SU-DHL-6 (cell line): ENCODE measurements around the gene PSMC5.

ENCODE experiments used
- H2AFZ ChIP-seq: fragments of 200-600 bp; sonication (generic); 2 replicates; pipeline ENCODE4 v1.6.1; 2014; ENCODE audit warnings: low read depth, mild to moderate bottlenecking, moderate library complexity, mixed read lengths, antibody characterized with exemption, low read length; ENCODE audit not compliant: severe bottlenecking
- H3F3A ChIP-seq: fragments of 200-600 bp; shearing (Covaris generic); 2 replicates; pipeline ENCODE4 v1.6.0; 2016; ENCODE audit warnings: antibody characterized with exemption, mild to moderate bottlenecking; ENCODE audit not compliant: insufficient read depth
- H3K27ac ChIP-seq: fragments of 200-600 bp; sonication (generic); 2 replicates; pipeline ENCODE4 v1.5.1; 2016; ENCODE audit warnings: low read depth, mild to moderate bottlenecking, low read length, moderate library complexity, mixed read lengths
- H3K27me3 ChIP-seq: fragments of 200-600 bp; sonication (generic), shearing (Covaris generic); 2 replicates; pipeline ENCODE4 v1.6.0; 2014; ENCODE audit warnings: mild to moderate bottlenecking, low read length
- H3K36me3 ChIP-seq: fragments of 200-600 bp; sonication (generic); 2 replicates; pipeline ENCODE4 v1.6.1; 2014; ENCODE audit warnings: mild to moderate bottlenecking, low read length, mixed read lengths
- H3K4me2 ChIP-seq: fragments of 300-600, 200-600 bp; shearing (Covaris generic), sonication (generic); 2 replicates; pipeline ENCODE4 v1.6.0; 2014; ENCODE audit warnings: low read length, low read depth, mild to moderate bottlenecking; ENCODE audit not compliant: poor library complexity, severe bottlenecking
- H3K4me3 ChIP-seq: fragments of 200-600 bp; sonication (generic); 2 replicates; pipeline ENCODE4 v1.5.1; 2014; ENCODE audit warnings: antibody characterized with exemption, low read length, mild to moderate bottlenecking, mixed read lengths; ENCODE audit not compliant: insufficient read depth, poor library complexity, severe bottlenecking
- H3K79me2 ChIP-seq: fragments of 200-600 bp; sonication (generic); 2 replicates; pipeline ENCODE4 v1.6.1; 2014; ENCODE audit warnings: mild to moderate bottlenecking, low read length, moderate library complexity; ENCODE audit not compliant: insufficient read depth
- H3K9ac ChIP-seq: fragments of 200-600 bp; sonication (generic); 2 replicates; pipeline ENCODE4 v1.7.0; 2014; ENCODE audit warnings: mild to moderate bottlenecking, low read length
- H3K9me2 ChIP-seq: fragments of 200-600 bp; sonication (generic); replicated peaks from 2 replicates; pipeline ENCODE4 v1.6.1; 2014; ENCODE audit warnings: low read length; ENCODE audit not compliant: insufficient read depth
- H3K9me3 ChIP-seq: fragments of 200-600 bp; sonication (generic); 2 replicates; pipeline ENCODE4 v1.6.1; 2014; ENCODE audit warnings: low read length, mixed read lengths; ENCODE audit not compliant: insufficient read depth
- H4K20me1 ChIP-seq: fragments of 200-600 bp; sonication (generic); 2 replicates; pipeline ENCODE4 v1.6.1; 2014; ENCODE audit warnings: low read depth, mild to moderate bottlenecking, antibody characterized with exemption, low read length, moderate library complexity, mixed read lengths
- EZH2phosphoT487 ChIP-seq: fragments of 200-600 bp; sonication (generic), shearing (Covaris generic); conservative IDR thresholded peaks from 2 replicates; pipeline ENCODE4 v1.6.1; 2018; ENCODE audit warnings: mild to moderate bottlenecking, antibody characterized with exemption, low read length, moderate library complexity, mixed read lengths
- TF ChIP-seq, protein P1 (sequence below): fragments of 200-600 bp; sonication (generic); IDR thresholded peaks from one replicate; pipeline ENCODE4 v1.5.1; 2017; ENCODE audit warnings: antibody characterized with exemption, mild to moderate bottlenecking, low read length, moderate library complexity; ENCODE audit not compliant: insufficient read depth, poor library complexity, severe bottlenecking

Gene PSMC5

DNA sequence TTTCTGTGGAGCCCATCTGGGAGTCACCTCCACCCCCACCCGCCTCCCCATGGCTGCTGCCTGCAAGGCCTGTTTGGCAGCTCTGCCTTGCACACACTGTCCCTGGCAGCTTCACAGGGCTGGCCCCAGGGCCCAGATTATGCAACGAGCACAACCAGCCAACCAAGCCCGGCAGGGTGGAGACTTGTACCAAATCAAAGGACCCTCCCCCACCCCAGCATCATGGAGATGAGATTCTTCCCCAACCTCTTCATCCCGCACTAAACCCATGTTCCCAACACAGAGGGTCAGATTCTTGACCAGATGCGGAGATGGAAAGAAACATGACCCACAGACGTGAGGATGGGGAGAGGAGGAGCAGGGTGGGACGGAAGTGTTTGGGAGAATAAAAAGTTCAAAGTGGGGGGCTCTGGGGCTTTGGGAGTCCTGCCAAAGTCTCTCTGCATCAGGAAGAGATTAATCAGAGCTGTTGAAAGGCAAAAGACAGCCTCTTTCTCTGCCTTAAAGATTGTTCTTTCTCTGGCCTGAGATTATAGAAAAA is 11.5 kb downstream of the PSMC5 start:
- Histone ChIP-seq H2AFZ (no peak overlapping the region), H3K27me3 (no peaks in the 10 kb centered on the region), H3K9me3 (no peaks in the 10 kb centered on the region), H3K27ac (no peak overlapping the region), H3K36me3 (no peaks in the 10 kb centered on the region), H4K20me1 (no peaks in the 10 kb centered on the region; the same call in 1 of the 2 replicates), H3K4me2 (peak overlapping the region; percentile 44), H3F3A (peaks cover 11% of the 10 kb centered on the region), H3K9me2 (no peaks in the 10 kb centered on the region), H3K9ac (peak overlapping the region; percentile 12; the same call in 1 of the 2 replicates), H3K4me3 (no peak overlapping the region), H3K79me2 (peaks cover 57% of the 10 kb centered on the region)
- TF ChIP-seq, protein P1, sequence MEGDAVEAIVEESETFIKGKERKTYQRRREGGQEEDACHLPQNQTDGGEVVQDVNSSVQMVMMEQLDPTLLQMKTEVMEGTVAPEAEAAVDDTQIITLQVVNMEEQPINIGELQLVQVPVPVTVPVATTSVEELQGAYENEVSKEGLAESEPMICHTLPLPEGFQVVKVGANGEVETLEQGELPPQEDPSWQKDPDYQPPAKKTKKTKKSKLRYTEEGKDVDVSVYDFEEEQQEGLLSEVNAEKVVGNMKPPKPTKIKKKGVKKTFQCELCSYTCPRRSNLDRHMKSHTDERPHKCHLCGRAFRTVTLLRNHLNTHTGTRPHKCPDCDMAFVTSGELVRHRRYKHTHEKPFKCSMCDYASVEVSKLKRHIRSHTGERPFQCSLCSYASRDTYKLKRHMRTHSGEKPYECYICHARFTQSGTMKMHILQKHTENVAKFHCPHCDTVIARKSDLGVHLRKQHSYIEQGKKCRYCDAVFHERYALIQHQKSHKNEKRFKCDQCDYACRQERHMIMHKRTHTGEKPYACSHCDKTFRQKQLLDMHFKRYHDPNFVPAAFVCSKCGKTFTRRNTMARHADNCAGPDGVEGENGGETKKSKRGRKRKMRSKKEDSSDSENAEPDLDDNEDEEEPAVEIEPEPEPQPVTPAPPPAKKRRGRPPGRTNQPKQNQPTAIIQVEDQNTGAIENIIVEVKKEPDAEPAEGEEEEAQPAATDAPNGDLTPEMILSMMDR = no peak
- no peak for TF ChIP-seq EZH2phosphoT487

GRCh38 chr17:63840591-63841349 is 13.5 kb downstream of the PSMC5 start:
- Histone ChIP-seq H3K4me3 (peak overlapping the region; percentile 83), H4K20me1 (no peaks in the 10 kb centered on the region; the same call in 1 of the 2 replicates), H2AFZ (no peak overlapping the region), H3K79me2 (peaks cover 57% of the 10 kb centered on the region), H3K9ac (peak overlapping the region; percentile 91), H3K9me3 (no peaks in the 10 kb centered on the region), H3K27ac (peak overlapping the region; percentile 79), H3K27me3 (no peaks in the 10 kb centered on the region), H3K9me2 (no peaks in the 10 kb centered on the region), H3K36me3 (no peaks in the 10 kb centered on the region), H3K4me2 (peak overlapping the region; percentile 88), H3F3A (peaks cover 17% of the 10 kb centered on the region)
- no peak for TF ChIP-seq EZH2phosphoT487
- TF ChIP-seq, protein P1 = no peak

- Histone ChIP-seq H3K9me3 (no peaks in the 10 kb centered on the region), H3K4me3 (peak overlapping the region; percentile 83), H3K27me3 (no peaks in the 10 kb centered on the region), H3K36me3 (no peaks in the 10 kb centered on the region), H4K20me1 (no peaks in the 10 kb centered on the region; the same call in 1 of the 2 replicates), H3K27ac (peak overlapping the region; percentile 79), H3F3A (peaks cover 17% of the 10 kb centered on the region), H3K79me2 (peaks cover 55% of the 10 kb centered on the region), H3K9me2 (no peaks in the 10 kb centered on the region), H2AFZ (no peak overlapping the region), H3K9ac (peak overlapping the region; percentile 91), H3K4me2 (peak overlapping the region; percentile 88)
- no peak for TF ChIP-seq EZH2phosphoT487
- TF ChIP-seq, protein P1 = no peak
Observed at GRCh38 chr17:63841350-63842172, 14.3 kb downstream of the PSMC5 start.
